HepG2 (cell line): ENCODE results near the gene CYBC1. TPM values are rescaled to one million over a fixed set of nuclear protein-coding genes. Genes with fewer than 3 reads are reported as not detected.

Source experiments
- AHR ChIP-seq: IDR thresholded peaks from 2 replicates; pipeline ENCODE4 v1.6.1; 2018; ENCODE audit warnings: missing genetic modification reagents, missing compliant biosample characterization
- ASH2L ChIP-seq: fragments of 300-600, 200-600 bp; sonication (generic); IDR thresholded peaks from 2 replicates; pipeline ENCODE4 v1.7.0; 2017; ENCODE audit warnings: low read depth, mild to moderate bottlenecking, moderate library complexity, mixed read lengths, low read length; ENCODE audit not compliant: insufficient read length
- DBP ChIP-seq: sonication (generic); formaldehyde crosslinking; IDR thresholded peaks from 2 replicates; pipeline ENCODE4 v1.4.0; 2020; ENCODE audit warnings: missing genetic modification reagents; ENCODE audit errors: not compliant biosample characterization
- HOXA5 ChIP-seq: sonication (generic); formaldehyde crosslinking; IDR thresholded peaks from 2 replicates; pipeline ENCODE4 v1.4.0; 2020; ENCODE audit warnings: missing genetic modification reagents
- NFKB2 ChIP-seq: sonication (generic); formaldehyde crosslinking; IDR thresholded peaks from 2 replicates; pipeline ENCODE4 v1.4.0; 2020; ENCODE audit warnings: missing genetic modification reagents, borderline replicate concordance
- NONO ChIP-seq, 2 experiments: fragments of 450-650 bp in 1 of 2; sonication (generic) in 1 of 2; formaldehyde crosslinking in 1 of 2; IDR thresholded peaks in 1 of 2; conservative IDR thresholded peaks in 1 of 2; 2 replicates each; pipeline versions ENCODE4 v1.6.1 to v1.8.0; 2017 to 2022; ENCODE audit warnings: mild to moderate bottlenecking in 1 of 2, missing genetic modification reagents in 1 of 2, moderate library complexity in 1 of 2
- PHF21A ChIP-seq: sonication (generic); formaldehyde crosslinking; IDR thresholded peaks from 2 replicates; pipeline ENCODE4 v1.5.0; 2020; ENCODE audit warnings: mild to moderate bottlenecking, missing genetic modification reagents
- PHF5A ChIP-seq: IDR thresholded peaks from one replicate; pipeline ENCODE4 v1.6.1; 2018; ENCODE audit warnings: low read depth, missing genetic modification reagents; ENCODE audit not compliant: unreplicated experiment
- TBX2 ChIP-seq: sonication (generic); formaldehyde crosslinking; IDR thresholded peaks from 2 replicates; pipeline ENCODE4 v1.5.0; 2020; ENCODE audit warnings: missing genetic modification reagents, mild to moderate bottlenecking, borderline replicate concordance
- ZBTB4 ChIP-seq: sonication (generic); formaldehyde crosslinking; IDR thresholded peaks from 2 replicates; pipeline ENCODE4 v1.4.0; 2020; ENCODE audit warnings: missing genetic modification reagents, mild to moderate bottlenecking, borderline replicate concordance
- ZNF343 ChIP-seq: sonication (generic); formaldehyde crosslinking; IDR thresholded peaks from 2 replicates; pipeline ENCODE4 v1.4.0; 2020; ENCODE audit warnings: mild to moderate bottlenecking, missing genetic modification reagents
- ZNF776 ChIP-seq: sonication (generic); formaldehyde crosslinking; IDR thresholded peaks from 2 replicates; pipeline ENCODE4 v1.4.0; 2020; ENCODE audit warnings: mild to moderate bottlenecking, missing genetic modification reagents
- ZSCAN31 ChIP-seq: sonication (generic); formaldehyde crosslinking; IDR thresholded peaks from 2 replicates; pipeline ENCODE4 v1.5.0; 2020; ENCODE audit warnings: low read depth, mild to moderate bottlenecking, missing genetic modification reagents
- polyA plus RNA-seq, 8 experiments: library from polyadenylated mRNA; depleted of rRNA in 3 of 8; stranded (reverse) in 7 of 8; unstranded in 1 of 8; fragments of >200 nt; fragmentation: Illumina TruSeq in 4 of 8; extraction: Trizol in 4 of 8; gene quantifications; 2 replicates each; pipeline versions ENCODE4 v1.2.1 to v1.2.3, GENCODE V29; 2011 to 2016; ENCODE audit warnings: low read depth in 4 of 8, missing spikeins in 1 of 8, mixed read lengths in 1 of 8; ENCODE audit not compliant: insufficient read depth in 1 of 8
- total RNA-seq, 5 experiments: library from RNA; depleted of rRNA; stranded (reverse); fragments of >200 nt; fragmentation: Illumina TruSeq; extraction: Trizol; gene quantifications; 2 replicates each; pipeline ENCODE4 v1.2.3, GENCODE V29; 2016; ENCODE audit warnings: low read depth in 1 of 5
- TF ChIP-seq, protein P1 (sequence below): sonication (generic); formaldehyde crosslinking; IDR thresholded peaks from one replicate; pipeline ENCODE4 v1.5.1; 2020; ENCODE audit warnings: mild to moderate bottlenecking, missing genetic modification reagents; ENCODE audit errors: not compliant biosample characterization

The CYBC1 gene
- total and polyA plus RNA-seq, 2 of the 13 experiments (the other 11 are each of a cell fraction or from before 2014, with no cell fraction given): 43.4 to 44.1 TPM

- TF ChIP-seq, protein P1, sequence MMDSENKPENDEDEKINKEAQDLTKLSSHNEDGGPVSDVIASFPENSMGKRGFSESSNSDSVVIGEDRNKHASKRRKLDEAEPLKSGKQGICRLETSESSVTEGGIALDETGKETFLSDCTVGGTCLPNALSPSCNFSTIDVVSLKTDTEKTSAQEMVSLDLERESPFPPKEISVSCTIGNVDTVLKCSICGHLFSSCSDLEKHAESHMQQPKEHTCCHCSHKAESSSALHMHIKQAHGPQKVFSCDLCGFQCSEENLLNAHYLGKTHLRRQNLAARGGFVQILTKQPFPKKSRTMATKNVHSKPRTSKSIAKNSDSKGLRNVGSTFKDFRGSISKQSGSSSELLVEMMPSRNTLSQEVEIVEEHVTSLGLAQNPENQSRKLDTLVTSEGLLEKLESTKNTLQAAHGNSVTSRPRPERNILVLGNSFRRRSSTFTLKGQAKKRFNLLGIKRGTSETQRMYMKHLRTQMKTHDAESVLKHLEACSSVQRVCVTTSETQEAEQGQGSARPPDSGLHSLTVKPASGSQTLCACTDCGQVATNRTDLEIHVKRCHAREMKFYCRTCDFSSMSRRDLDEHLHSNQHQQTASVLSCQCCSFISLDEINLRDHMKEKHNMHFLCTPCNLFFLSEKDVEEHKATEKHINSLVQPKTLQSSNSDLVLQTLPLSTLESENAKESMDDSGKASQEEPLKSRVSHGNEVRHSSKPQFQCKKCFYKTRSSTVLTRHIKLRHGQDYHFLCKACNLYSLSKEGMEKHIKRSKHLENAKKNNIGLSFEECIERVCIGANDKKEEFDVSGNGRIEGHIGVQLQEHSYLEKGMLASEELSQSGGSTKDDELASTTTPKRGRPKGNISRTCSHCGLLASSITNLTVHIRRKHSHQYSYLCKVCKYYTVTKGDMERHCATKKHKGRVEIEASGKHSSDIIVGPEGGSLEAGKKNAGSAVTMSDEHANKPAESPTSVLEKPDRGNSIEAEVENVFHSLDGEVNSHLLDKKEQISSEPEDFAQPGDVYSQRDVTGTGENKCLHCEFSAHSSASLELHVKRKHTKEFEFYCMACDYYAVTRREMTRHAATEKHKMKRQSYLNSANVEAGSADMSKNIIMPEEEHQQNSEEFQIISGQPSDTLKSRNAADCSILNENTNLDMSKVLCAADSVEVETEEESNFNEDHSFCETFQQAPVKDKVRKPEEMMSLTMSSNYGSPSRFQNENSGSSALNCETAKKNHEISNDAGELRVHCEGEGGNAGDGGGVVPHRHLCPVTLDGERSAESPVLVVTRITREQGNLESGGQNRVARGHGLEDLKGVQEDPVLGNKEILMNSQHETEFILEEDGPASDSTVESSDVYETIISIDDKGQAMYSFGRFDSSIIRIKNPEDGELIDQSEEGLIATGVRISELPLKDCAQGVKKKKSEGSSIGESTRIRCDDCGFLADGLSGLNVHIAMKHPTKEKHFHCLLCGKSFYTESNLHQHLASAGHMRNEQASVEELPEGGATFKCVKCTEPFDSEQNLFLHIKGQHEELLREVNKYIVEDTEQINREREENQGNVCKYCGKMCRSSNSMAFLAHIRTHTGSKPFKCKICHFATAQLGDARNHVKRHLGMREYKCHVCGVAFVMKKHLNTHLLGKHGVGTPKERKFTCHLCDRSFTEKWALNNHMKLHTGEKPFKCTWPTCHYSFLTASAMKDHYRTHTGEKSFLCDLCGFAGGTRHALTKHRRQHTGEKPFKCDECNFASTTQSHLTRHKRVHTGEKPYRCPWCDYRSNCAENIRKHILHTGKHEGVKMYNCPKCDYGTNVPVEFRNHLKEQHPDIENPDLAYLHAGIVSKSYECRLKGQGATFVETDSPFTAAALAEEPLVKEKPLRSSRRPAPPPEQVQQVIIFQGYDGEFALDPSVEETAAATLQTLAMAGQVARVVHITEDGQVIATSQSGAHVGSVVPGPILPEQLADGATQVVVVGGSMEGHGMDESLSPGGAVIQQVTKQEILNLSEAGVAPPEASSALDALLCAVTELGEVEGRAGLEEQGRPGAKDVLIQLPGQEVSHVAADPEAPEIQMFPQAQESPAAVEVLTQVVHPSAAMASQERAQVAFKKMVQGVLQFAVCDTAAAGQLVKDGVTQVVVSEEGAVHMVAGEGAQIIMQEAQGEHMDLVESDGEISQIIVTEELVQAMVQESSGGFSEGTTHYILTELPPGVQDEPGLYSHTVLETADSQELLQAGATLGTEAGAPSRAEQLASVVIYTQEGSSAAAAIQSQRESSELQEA (CRISPR knock-in tag): no peak
- TF ChIP-seq ZSCAN31 (CRISPR knock-in tag): no peak
- peak; percentile 29 for TF ChIP-seq PHF5A (CRISPR knock-in tag)
- TF ChIP-seq NFKB2 (CRISPR knock-in tag): 0 out of 2 replicates have a peak, but pooled peaks have one; percentile 28
- TF ChIP-seq TBX2 (CRISPR knock-in tag): peak; percentile 69; the same call in 1 of the 2 replicates
- no peak for TF ChIP-seq ZNF343 (CRISPR knock-in tag)
- peak; percentile 19; the same call in 1 of the 2 replicates for TF ChIP-seq ZBTB4
- no peak for TF ChIP-seq NONO (IDR thresholded peaks at IDR 0.05)
- TF ChIP-seq NONO (CRISPR knock-in tag; conservative IDR thresholded peaks at IDR 0.05): no peak
- TF ChIP-seq DBP (CRISPR knock-in tag): no peak
- no peak for TF ChIP-seq HOXA5 (CRISPR knock-in tag)
- TF ChIP-seq ZNF776 (CRISPR knock-in tag): no peak
- no peak for TF ChIP-seq ASH2L
- peak; percentile 57; the same call in 1 of the 2 replicates for TF ChIP-seq PHF21A (CRISPR knock-in tag)
- TF ChIP-seq AHR (CRISPR knock-in tag): no peak
Observed at GRCh38 chr17:82412535-82413520, 37.7 kb downstream of the CYBC1 start (continued).
